K562 (cell line): Measurements from ENCODE around the gene IRAK2. TPM values are rescaled to one million over a fixed set of nuclear protein-coding genes. Genes with fewer than 3 reads are reported as not detected.

Source experiments
- ATAC-seq: fragments of 200-7000 bp; cut with Tn5 transposase; 3 replicates; pipeline ENCODE4 v1.9.1; 2020; ENCODE audit warnings: moderate library complexity
- BruUV-seq: library from RNA; stranded (reverse); fragments of 400-500 nt; replicated peaks from 2 replicates; lab custom pipeline; 2021; lab: Mats Ljungman, UMichigan
- CTCF ChIA-PET: fragments of 300-600 bp; formaldehyde crosslinking; extraction: SDS; loops from one replicate; lab custom pipeline; 2021; ENCODE audit warnings: low intra/inter-chr PET ratio; lab: Yijun Ruan, JAX
- POLR2A ChIA-PET: fragments of 300-600, 350-650 bp; sonication (Branson Sonifier 250); formaldehyde crosslinking; extraction: SDS; loops from one replicate; lab custom pipeline; 2021; ENCODE audit warnings: antibody characterized with exemption, inconsistent platforms; lab: Yijun Ruan, JAX
- DNase-seq, 4 experiments: peaks; one replicate each; pipeline versions ENCODE4 v3.0.0 to v3.0.0-alpha.2; 2011 to 2018; ENCODE audit warnings: low spot score in 3 of 4, mixed read lengths in 3 of 4; ENCODE audit errors: extremely low read depth in 1 of 4
- FAIRE-seq: peaks from 2 replicates; lab custom pipeline; 2011; peaks lifted over from hg19 to GRCh38; lab: Jason Lieb, UNC
- H2AFZ ChIP-seq: 2 replicates; pipeline ENCODE4 v1.6.0; 2011; ENCODE audit warnings: low read depth, low read length, control low read depth, inconsistent platforms
- H3K27ac ChIP-seq: fragments of 200-600 bp; 3 replicates; pipeline ENCODE4 v1.8.0; 2011; ENCODE audit warnings: low read depth, mild to moderate bottlenecking, control low read depth, inconsistent platforms, low read length, moderate library complexity, mixed read lengths; ENCODE audit errors: extremely low read depth
- H3K27me3 ChIP-seq, 2 experiments: fragments of 300-600 bp in 1 of 2; 2 replicates in 1 of 2; 3 replicates in 1 of 2; pipeline versions ENCODE4 v1.6.0 to v1.8.0; 2011; ENCODE audit warnings: inconsistent platforms in 2 of 2, low read length in 2 of 2, mild to moderate bottlenecking in 1 of 2, mixed read lengths in 1 of 2, moderate library complexity in 1 of 2; ENCODE audit not compliant: control insufficient read depth in 2 of 2, insufficient read depth in 2 of 2
- H3K36me3 ChIP-seq: fragments of 300-600 bp; 3 replicates; pipeline ENCODE4 v1.8.0; 2011; ENCODE audit warnings: mild to moderate bottlenecking, low read length, inconsistent platforms; ENCODE audit not compliant: control insufficient read depth, insufficient read depth
- H3K4me1 ChIP-seq, 2 experiments: fragments of 200-600 bp in 1 of 2; replicated peaks in 1 of 2; 2 replicates in 1 of 2; 3 replicates in 1 of 2; pipeline versions ENCODE4 v1.5.1 to v1.8.0; 2011; ENCODE audit warnings: inconsistent platforms in 2 of 2, low read length in 2 of 2, mild to moderate bottlenecking in 1 of 2, mixed read lengths in 1 of 2, moderate library complexity in 1 of 2; ENCODE audit not compliant: control insufficient read depth in 2 of 2, insufficient read depth in 2 of 2
- H3K4me2 ChIP-seq: 2 replicates; pipeline ENCODE4 v1.6.1; 2011; ENCODE audit warnings: low read length, control low read depth, inconsistent platforms, mixed read lengths; ENCODE audit not compliant: insufficient read depth
- H3K4me3 ChIP-seq: fragments of 200-600 bp; sonication (generic), shearing (Covaris generic); 2 replicates; pipeline ENCODE4 v1.5.1; 2016; ENCODE audit warnings: control low read depth, inconsistent platforms
- H3K79me2 ChIP-seq: fragments of 200-600 bp; 3 replicates; pipeline ENCODE4 v1.8.0; 2011; ENCODE audit warnings: low read length, inconsistent platforms; ENCODE audit not compliant: control insufficient read depth, insufficient read depth
- H3K9ac ChIP-seq, 2 experiments: 2 replicates each; pipeline versions ENCODE4 v1.6.0 to v1.6.1; 2011; ENCODE audit warnings: low read depth in 2 of 2, low read length in 2 of 2, control low read depth in 1 of 2, inconsistent platforms in 1 of 2, mild to moderate bottlenecking in 1 of 2, mixed read lengths in 1 of 2; ENCODE audit not compliant: insufficient read depth in 1 of 2
- H3K9me1 ChIP-seq: one replicate; pipeline ENCODE4 v1.6.0; 2011; ENCODE audit warnings: inconsistent platforms, mild to moderate bottlenecking, low read length, moderate library complexity; ENCODE audit not compliant: control insufficient read depth, insufficient read depth
- H3K9me3 ChIP-seq: replicated peaks from 2 replicates; pipeline ENCODE4 v1.5.1; 2011; ENCODE audit warnings: low read depth, low read length, inconsistent platforms; ENCODE audit not compliant: control insufficient read depth, insufficient read depth
- H4K20me1 ChIP-seq: replicated peaks from 2 replicates; pipeline ENCODE4 v1.6.1; 2011; ENCODE audit warnings: low read length, inconsistent platforms, mixed read lengths; ENCODE audit not compliant: control insufficient read depth, insufficient read depth
- BRF1 ChIP-seq: IDR thresholded peaks from 3 replicates; pipeline ENCODE4 v1.6.1; 2011; ENCODE audit warnings: borderline replicate concordance, mild to moderate bottlenecking; ENCODE audit not compliant: insufficient read length; ENCODE audit errors: extremely low read depth
- SOX6 ChIP-seq: fragments of 450-650 bp; IDR thresholded peaks from 2 replicates; pipeline ENCODE4 v1.6.1; 2014; ENCODE audit warnings: mild to moderate bottlenecking
- ZNF311 ChIP-seq: fragments of 250-450 bp; sonication (Bioruptor Pico); IDR thresholded peaks from 2 replicates; pipeline ENCODE4 v1.4.0; 2020; ENCODE audit warnings: mild to moderate bottlenecking, moderate library complexity
- ZNF589 ChIP-seq: fragments of 200-800 bp; sonication (Bioruptor generic); IDR thresholded peaks from 2 replicates; pipeline ENCODE4 v1.6.1; 2016; ENCODE audit warnings: low read depth, missing genetic modification characterization, missing compliant biosample characterization
- WGBS: fragments of 100-300 bp; shearing (Covaris generic); methylation state at CpG from one replicate; pipeline ENCODE4 v1.1.6; 2016; ENCODE audit warnings: low coverage, mixed read lengths; ENCODE audit not compliant: insufficient coverage; ENCODE audit errors: missing lambda C conversion rate; 5-methylcytosine and 5-hydroxymethylcytosine counted together
- in situ Hi-C: fragments of 300-500 bp; cut with MboI; formaldehyde crosslinking; loops from 4 replicates; pipeline ENCODE4 v1.15.0; 2018; ENCODE audit warnings: inconsistent platforms, mixed read lengths
- intact Hi-C: fragments of 100-400 bp; cut with micrococcal nuclease; formaldehyde crosslinking; loops from 2 replicates; pipeline ENCODE4 v1.14.2; 2022
- polyA plus RNA-seq, 8 experiments: library from polyadenylated mRNA; depleted of rRNA in 4 of 8; stranded (reverse) in 5 of 8; unstranded in 3 of 8; fragments of >200 nt; fragmentation: Nextera tagmentation in 2 of 8; fragmentation: Illumina TruSeq in 1 of 8; extraction: Ambion mirVana in 2 of 8; extraction: Trizol in 1 of 8; gene quantifications; 2 replicates each; pipeline versions ENCODE4 v1.2.1 to v1.2.3, GENCODE V29; 2011 to 2014; ENCODE audit warnings: inconsistent platforms in 1 of 8, missing spikeins in 1 of 8
- total RNA-seq, 7 experiments: library from RNA; depleted of rRNA in 6 of 7; stranded (reverse); fragments of >200 nt in 6 of 7; fragmentation: Illumina TruSeq in 2 of 7; extraction: Trizol in 2 of 7; gene quantifications; 2 replicates each; pipeline versions ENCODE4 v1.2.1 to v1.2.3, GENCODE V29; 2011 to 2021; ENCODE audit warnings: low replicate concordance in 1 of 7
- TF ChIP-seq, protein P1 (sequence below), 3 experiments: IDR thresholded peaks in 2 of 3; conservative IDR thresholded peaks in 1 of 3; 2 replicates each; pipeline ENCODE4 v1.5.1; 2011 to 2012; ENCODE audit warnings: low read length in 3 of 3, mild to moderate bottlenecking in 3 of 3, control low read depth in 2 of 3, improper control_type of control experiment in 1 of 3, inconsistent platforms in 1 of 3, low read depth in 1 of 3, mixed read lengths in 1 of 3, moderate library complexity in 1 of 3; ENCODE audit not compliant: insufficient read depth in 2 of 3

The IRAK2 gene
- total and polyA plus RNA-seq, 9 of the 15 experiments (the other 6 are each of a cell fraction or from before 2014, with no cell fraction given), result 0.42 to 4.4 (median 2.7) TPM

DNA sequence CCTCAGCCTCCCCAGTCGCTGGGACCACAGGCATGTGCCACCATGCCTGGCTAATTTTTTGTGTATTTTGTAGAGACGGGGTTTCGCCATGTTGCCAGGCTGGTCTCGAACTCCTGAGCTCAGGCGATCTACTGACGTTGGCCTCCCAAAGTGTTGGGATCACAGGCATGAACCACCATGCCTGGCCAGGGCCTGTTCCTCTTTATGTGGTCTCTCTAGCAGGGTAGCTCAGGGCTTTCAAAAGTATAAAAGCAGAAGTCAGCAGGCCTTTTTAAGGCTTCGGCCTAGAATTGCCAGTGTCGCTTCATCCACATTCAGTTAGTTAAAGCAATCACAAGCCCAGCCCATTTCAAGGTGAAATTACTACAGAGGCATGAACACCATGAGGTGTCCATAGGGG lies 15.5 kb upstream of the IRAK2 start:
- CTCF ChIA-PET, result no interaction called here
- peaks cover 83% of the 10 kb centered on the region for H3K36me3 ChIP-seq
- peaks cover 33% of the 10 kb centered on the region for H3K79me2 ChIP-seq
- FAIRE-seq, result no peak
- in situ Hi-C loops, result no loop called here
- H3K4me3 ChIP-seq, result no peak overlapping the region
- H4K20me1 ChIP-seq, result no peaks in the 10 kb centered on the region; the same call in 1 of the 2 replicates
- 96% methylated on average over 8 of the region's 8 CpGs for WGBS
- no peak for DNase-seq
- H3K27ac ChIP-seq, result no peak overlapping the region
- TF ChIP-seq ZNF589 (no peak), BRF1 (no peak), SOX6 (no peak), ZNF311 (no peak)
- TF ChIP-seq, protein P1, sequence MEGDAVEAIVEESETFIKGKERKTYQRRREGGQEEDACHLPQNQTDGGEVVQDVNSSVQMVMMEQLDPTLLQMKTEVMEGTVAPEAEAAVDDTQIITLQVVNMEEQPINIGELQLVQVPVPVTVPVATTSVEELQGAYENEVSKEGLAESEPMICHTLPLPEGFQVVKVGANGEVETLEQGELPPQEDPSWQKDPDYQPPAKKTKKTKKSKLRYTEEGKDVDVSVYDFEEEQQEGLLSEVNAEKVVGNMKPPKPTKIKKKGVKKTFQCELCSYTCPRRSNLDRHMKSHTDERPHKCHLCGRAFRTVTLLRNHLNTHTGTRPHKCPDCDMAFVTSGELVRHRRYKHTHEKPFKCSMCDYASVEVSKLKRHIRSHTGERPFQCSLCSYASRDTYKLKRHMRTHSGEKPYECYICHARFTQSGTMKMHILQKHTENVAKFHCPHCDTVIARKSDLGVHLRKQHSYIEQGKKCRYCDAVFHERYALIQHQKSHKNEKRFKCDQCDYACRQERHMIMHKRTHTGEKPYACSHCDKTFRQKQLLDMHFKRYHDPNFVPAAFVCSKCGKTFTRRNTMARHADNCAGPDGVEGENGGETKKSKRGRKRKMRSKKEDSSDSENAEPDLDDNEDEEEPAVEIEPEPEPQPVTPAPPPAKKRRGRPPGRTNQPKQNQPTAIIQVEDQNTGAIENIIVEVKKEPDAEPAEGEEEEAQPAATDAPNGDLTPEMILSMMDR (IDR thresholded peaks at IDR 0.05 in 2 of 3, conservative IDR thresholded peaks at IDR 0.05 in 1 of 3; ENCODE audit: insufficient read depth in 2 of 3, low read depth in 1 of 3, low read length in 3 of 3), result no peak
- ATAC-seq, result no peak
- POLR2A ChIA-PET, result interaction anchor here (0.7 to 0.9 kb wide), 2 partner anchors 15 to 22 kb away, joined by 3 to 4 read pairs; no protein-coding TSS in a partner anchor
- H3K9ac ChIP-seq, result no peak overlapping the region; a peak in 1 of 4 replicates
- no peaks in the 10 kb centered on the region for H3K9me1 ChIP-seq
- H3K4me1 ChIP-seq, result peaks cover 2 to 3% of the 10 kb centered on the region in 2 experiments; a peak in 4 of 5 replicates
- H2AFZ ChIP-seq, result no peak overlapping the region
- H3K4me2 ChIP-seq, result no peak overlapping the region
- no TSS peak for BruUV-seq
- no peaks in the 10 kb centered on the region for H3K9me3 ChIP-seq
- no peaks in the 10 kb centered on the region for H3K27me3 ChIP-seq
- intact Hi-C loops, result no loop called here
